ENCODE data around the gene CCDC78.

The CCDC78 gene

DNA sequence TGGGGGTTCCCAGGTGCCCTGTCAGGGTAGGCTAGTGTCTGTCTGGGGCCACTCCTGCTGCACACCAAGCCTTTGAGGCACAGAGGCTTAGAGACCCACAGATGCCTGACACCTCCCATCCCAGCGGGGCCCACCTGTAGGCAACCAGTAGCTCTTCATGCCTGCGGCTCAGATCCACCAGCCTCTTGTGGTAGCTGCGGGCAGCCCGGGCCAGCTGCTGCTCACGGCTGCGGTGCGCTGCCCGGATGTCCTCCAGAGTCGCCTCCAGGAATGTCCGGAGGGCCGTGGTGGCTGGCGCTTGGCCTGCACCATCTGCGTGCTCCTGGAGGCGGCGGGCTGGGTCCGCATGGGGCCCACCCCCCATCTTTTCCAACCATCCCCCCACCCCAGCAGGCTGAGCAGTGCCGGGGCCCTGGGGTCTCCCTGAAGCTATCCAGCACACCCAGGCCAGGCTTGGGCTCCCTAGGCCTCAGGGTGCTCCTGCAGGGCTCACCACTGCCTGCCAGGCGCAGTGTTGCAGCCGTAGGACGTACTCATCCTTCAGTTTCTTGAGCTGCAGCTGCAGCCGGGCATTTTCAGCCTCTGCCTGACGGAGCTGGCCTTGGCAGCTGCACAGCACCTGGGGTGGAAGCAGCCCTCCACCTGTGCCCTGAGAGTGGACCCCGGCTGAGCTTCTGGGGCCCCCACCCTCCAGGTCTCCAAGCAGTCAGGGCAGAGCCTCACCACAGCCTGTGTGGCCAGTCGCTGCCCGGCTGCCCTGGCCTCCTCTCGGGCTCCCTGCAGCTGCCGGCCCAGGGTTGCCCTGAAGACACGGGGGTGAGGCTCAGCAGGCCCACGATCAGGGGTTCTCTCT lies 1.8 kb downstream of the CCDC78 start:
- DNase-seq (ENCODE audit: low read depth, low spot score): no peak

DNA sequence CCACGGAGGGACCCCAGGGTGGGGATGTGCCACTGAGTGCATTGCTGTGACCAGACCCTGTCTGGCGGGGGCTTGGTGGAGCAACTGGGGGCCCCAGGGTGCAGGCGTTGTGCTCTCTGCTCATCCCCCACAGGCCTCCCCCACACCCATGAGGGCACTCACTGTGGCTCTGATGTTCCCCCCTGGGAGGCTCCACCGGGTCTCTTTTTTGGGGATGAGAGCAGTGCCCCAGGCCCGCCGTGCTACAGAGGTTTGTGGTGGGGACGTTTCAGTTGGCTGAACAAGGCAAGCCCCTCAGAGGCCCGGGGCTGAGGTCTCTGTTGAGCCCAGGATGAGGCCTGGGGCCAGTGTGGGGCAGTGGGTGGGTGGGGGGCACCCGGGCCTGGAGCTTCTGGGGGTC lies 2.5 kb downstream of the CCDC78 start:
- no peak for DNase-seq (ENCODE audit: low read depth, low spot score)

- no peak for DNase-seq (ENCODE audit: low read depth, low spot score)
Measured at GRCh38 chr16:722835-723633, 3.2 kb downstream of the CCDC78 start.

DNA sequence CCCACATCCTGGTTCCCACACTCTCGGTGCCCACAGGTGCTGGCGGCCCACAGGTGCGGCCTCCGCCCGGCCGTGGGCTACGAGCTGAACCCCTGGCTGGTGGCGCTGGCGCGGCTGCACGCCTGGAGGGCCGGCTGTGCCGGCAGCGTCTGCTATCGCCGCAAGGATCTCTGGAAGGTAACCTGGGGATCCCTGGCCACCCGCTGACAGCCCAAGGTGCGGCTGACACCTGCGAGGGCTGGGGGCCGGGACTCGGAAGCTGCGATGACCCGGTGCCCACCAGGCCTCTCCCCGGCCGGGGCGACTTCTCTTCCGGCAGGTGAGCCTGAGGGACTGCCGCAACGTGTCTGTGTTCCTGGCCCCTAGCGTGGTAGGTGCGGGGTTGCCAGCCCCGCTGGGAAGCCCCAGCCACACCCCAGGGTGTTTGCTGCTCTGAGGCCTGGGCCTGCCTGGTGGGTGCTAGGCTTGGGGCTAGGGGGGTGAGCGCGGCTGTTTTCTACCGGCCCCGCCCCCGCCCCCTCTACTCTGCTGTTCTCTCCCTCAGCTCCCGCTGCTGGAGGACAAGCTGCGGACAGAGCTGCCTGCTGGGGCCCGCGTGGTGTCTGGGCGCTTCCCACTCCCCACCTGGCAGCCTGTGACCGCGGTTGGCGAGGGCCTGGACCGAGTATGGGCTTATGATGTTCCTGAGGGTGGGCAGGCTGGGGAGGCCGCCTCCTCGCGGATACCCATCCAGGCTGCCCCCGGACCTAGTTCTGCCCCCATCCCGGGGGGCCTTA lies 4.3 kb downstream of the CCDC78 start:
- DNase-seq (ENCODE audit: low read depth, low spot score): no peak

DNA sequence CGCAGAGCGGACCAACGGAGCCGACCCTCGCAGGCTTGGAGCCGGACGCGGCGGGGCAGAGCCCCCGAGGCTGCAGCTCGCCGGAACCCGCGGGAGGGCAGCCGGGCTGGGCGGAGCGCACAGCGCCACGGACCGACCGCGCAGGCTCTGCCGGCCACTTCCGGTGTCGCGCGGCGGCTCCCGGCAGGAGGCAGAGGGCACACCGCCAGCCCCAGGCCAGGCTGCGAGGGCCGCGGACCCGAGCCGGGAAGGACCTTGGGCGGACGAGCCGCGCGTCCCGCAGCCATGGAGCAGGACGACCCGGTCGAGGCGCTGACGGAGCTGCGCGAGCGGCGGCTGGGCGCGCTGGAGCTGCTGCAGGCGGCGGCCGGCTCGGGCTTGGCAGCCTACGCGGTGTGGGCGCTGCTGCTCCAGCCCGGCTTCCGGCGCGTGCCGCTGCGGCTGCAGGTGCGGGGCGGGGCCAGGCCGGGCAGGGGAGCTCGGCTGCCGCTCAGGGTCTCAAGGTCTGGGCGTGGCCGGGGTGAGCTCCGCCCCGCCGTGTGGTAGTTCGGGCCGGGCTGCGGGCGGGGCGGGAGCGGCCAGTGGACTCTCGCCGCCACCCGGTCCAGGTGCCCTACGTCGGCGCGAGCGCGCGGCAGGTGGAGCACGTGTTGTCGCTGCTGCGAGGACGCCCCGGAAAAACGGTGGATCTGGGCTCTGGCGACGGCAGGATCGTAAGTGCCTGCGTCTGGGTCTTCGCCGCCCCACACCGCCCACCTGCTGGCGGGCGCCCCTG lies 5.1 kb downstream of the CCDC78 start, which contains the start of gene ANTKMT:
Gene ANTKMT (plus strand): TSS at position 157 of the 775 bp plus-strand sequence. CDS start 129 bp downstream, at position 286.
- peak; percentile 91 for DNase-seq (ENCODE audit: low read depth, low spot score)

DNA sequence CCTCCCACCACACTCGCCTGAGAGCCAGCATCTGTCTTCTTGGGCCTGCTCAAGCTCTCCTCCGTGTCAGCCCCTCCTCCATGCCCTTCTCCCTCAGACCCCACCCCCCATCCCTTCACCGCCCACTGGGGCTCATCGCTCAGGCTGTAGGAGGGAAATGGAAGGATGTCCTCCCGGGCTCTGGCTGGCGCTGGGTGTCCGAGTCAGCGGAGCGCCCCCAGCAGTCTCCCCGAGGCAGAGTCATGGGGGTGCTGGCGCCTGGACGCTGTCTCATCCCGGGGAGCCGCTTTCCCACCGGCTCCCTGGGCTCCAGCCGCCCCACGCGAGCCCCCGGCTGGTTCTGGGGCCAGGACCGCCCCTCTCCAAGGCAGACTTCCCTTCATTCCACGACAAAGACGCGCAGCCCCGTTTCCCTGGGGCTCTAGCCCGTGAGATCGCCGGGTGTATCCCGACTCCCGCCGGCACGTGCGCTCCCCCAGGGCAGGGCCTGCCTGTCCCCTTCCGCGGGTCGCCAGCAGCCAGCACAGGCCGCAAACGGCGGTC lies 5.7 kb downstream of the CCDC78 start:
- DNase-seq (ENCODE audit: low read depth, low spot score): peak; percentile 79

- DNase-seq (ENCODE audit: low read depth, low spot score): no peak
Measured at GRCh38 chr16:719815-720446, 6.3 kb downstream of the CCDC78 start.

DNA sequence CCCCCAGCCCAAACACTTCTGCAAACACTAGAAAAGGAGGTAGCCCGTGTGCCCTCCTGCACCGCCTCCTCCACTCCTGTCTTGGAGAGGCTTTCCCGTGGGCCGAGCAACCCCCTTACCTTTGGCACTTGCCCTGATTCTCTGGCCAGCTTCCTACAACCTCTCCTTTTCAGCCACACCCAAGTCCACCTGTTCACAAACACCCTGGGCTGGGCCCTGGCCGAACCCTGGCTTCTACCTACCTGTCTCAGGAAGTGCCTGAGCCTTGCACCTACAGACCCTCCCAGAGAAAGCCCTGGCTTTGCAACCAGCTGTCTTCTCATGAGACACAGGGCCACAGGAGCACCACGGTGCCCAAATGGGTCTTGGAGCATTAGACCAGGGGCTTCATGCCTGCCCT lies 7.3 kb downstream of the CCDC78 start:
- no peak for DNase-seq (ENCODE audit: low read depth, low spot score)

GRCh38 chr16:718389-718788 lies 7.9 kb downstream of the CCDC78 start:
- no peak for DNase-seq (ENCODE audit: low read depth, low spot score)

DNA sequence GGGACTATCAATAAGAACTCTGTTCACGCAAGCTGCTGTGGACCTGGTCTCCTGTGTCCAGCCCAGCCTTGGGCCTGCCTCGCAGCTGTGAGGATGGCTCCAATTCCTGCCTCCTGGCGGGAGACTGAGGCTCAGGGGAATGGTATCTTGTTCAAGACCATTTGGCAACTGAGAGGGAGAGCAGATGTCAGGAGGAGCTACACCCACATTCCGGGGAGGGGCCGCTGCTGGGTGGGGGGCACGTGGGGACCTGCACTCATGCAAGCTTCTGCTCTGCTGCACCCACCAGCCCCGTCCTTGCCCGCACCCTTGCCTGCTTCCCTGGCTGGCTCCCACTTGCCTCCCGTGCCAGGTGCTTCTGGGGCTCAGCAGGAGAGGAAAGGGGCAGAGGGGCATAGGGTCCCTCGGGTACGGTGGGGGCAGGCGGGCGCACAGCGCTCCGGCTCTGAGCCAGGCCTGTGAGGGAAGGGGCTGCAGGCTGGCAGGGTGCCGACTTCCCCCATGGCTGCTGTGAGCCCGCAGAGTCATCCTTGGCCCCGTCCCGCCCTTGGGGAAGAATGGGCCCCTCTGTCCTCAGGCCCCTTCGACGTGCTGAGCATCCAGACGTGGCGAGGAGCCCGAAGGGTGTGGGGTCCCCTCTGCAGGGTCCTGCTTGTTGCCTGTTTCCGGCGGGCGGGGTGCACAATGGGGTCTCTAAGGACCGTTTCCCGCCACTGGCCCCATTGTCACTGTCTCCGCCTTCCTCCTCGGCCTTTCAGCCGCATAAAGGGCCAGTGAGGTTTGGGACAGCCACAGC lies 8.6 kb downstream of the CCDC78 start:
- DNase-seq (ENCODE audit: low read depth, low spot score): no peak

- no peak for DNase-seq (ENCODE audit: low read depth, low spot score)
Measured at GRCh38 chr16:716768-717325, 9.4 kb downstream of the CCDC78 start.

- peak; percentile 90 for DNase-seq (ENCODE audit: low read depth, low spot score)
Measured at GRCh38 chr16:716200-716568, 10.1 kb downstream of the CCDC78 start.

GRCh38 chr16:715477-716199 lies 10.6 kb downstream of the CCDC78 start:
- DNase-seq (ENCODE audit: low read depth, low spot score): peak; percentile 73

DNA sequence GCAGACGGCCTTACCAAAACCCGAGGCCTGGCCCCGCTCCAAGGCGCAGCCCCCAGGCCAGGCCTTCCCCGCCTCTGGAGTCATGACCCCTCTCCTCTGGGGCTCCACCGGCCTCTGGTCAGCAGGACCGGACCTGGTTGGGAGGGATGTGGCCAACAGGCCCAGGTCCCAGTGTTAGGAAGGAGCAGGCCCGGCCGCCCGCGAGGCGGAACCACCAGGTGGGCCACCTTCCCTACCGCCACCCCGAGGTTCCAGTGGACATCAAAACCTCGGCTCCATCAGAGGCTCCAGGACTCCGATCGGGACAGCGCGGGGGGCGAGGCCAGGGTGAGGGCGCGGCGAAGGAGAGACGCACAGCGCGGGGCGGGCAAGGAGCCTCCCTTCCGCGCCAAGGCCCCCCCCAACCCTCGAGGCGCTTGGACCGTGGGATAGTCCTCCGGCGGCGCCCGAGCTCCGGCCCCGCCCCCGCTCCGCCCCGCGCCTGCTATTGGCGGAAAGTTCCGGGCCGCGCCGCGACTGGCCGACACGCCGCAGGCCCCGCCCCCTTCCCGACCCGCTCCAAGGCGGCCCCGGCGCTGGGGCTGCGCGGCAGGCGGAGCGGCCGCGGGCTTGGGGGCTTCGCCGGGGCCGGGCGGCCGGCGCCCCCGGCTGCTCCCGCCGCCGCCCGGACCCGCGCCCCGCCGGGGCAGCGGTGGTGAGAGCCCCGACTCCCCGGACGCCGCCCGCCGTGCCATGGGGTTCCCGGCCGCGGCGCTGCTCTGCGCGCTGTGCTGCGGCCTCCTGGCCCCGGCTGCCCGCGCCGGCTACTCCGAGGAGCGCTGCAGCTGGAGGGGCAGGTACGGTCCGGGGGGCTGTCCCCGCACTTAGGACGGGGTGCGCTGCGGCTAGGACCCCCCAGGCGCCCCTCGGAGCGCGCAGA lies 11.4 kb downstream of the CCDC78 start, which contains the start of gene METRN:
Gene METRN (plus strand): TSS at position 561 of the 919 bp plus-strand sequence. CDS start 172 bp downstream, at position 733.
- peak; percentile 97 for DNase-seq (ENCODE audit: low read depth, low spot score)

DNA sequence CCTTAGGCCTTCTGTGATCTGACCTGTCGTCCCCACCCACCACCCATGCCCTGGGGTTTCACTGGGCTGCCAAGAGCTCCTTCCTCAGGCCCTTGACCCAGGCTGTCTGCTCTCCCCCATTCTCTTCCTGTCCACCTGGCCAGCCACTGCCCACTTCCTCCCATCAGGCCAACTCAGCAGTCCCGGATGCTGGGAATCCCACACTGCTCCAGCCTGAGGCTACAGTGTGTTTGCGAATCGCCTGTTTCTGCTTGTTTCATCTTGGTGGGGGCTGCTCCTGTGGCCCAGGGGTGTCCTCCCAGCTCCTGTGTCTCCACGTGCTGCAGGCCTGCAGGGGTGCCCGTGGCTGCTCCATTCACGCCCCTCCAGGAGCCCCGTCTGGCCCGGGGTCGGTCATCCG lies 12.2 kb downstream of the CCDC78 start:
- DNase-seq (ENCODE audit: low read depth, low spot score): no peak

GRCh38 chr16:712740-713250 lies 13.4 kb downstream of the CCDC78 start:
- DNase-seq (ENCODE audit: low read depth, low spot score): peak; percentile 94
